ENCODE results near the gene UAP1L1. TPM values are rescaled to one million over a fixed set of nuclear protein-coding genes. Genes with fewer than 3 reads are reported as not detected.

UAP1L1 gene
- total RNA-seq, 1 experiment from 2014 or later: 6.6 TPM

- H3K9me3 Mint-ChIP-seq: no peaks in the 10 kb centered on the region
- no peaks in the 10 kb centered on the region for H3K79me1 ChIP-seq (ENCODE audit: insufficient read depth, low read depth, low read length, poor library complexity, severe bottlenecking)
- H3K14ac ChIP-seq (ENCODE audit: insufficient read depth, low read length): no peak overlapping the region
- no peak overlapping the region for H3K27ac Mint-ChIP-seq
- H2BK20ac ChIP-seq (ENCODE audit: low read depth, low read length, poor library complexity, severe bottlenecking): no peak overlapping the region
- H3K4me3 Mint-ChIP-seq: no peak overlapping the region
- no peak overlapping the region for H2BK15ac ChIP-seq (ENCODE audit: low read depth, low read length)
- no peak overlapping the region for H4K8ac ChIP-seq (replicated peaks; ENCODE audit: insufficient read length, low read depth, low read length)
- no peaks in the 10 kb centered on the region for H3K23me2 ChIP-seq (ENCODE audit: insufficient read length, low read depth, low read length, poor library complexity, severe bottlenecking)
- H3K4ac ChIP-seq (ENCODE audit: low read depth, low read length): no peak overlapping the region
- no peak overlapping the region for H2AK5ac ChIP-seq (ENCODE audit: insufficient read length, low read length)
- no peak overlapping the region for H3K56ac ChIP-seq (ENCODE audit: insufficient read length, low read depth, low read length)
- H3K4me1 ChIP-seq (ENCODE audit: insufficient read depth, low read length): peaks cover 4% of the 10 kb centered on the region; the same call in 1 of the 2 replicates
- no peak for TF ChIP-seq CTCF (conservative IDR thresholded peaks at IDR 0.05)
- H3K4me2 ChIP-seq (ENCODE audit: insufficient read depth, insufficient read length, low read length): no peak overlapping the region
- no peak overlapping the region for H3T11ph ChIP-seq (ENCODE audit: low read length)
- H3K4me1 Mint-ChIP-seq: peaks cover 13 to 22% of the 10 kb centered on the region in 2 experiments
- no peak overlapping the region for H2BK5ac ChIP-seq (ENCODE audit: insufficient read length, low read length)
- H4K91ac ChIP-seq (ENCODE audit: insufficient read length, low read depth, low read length): no peak overlapping the region
- H4K5ac ChIP-seq (ENCODE audit: insufficient read length, low read depth, low read length): no peak overlapping the region
- H3K36me3 Mint-ChIP-seq (ENCODE audit: insufficient read depth in 1 of 3, low read depth in 3 of 3): peaks cover 0 to 5% (median 4%) of the 10 kb centered on the region in 3 experiments; a peak in 4 of 7 replicates
- DNase-seq: no peak
- no peak overlapping the region for H3K23ac ChIP-seq (ENCODE audit: insufficient read length, low read depth, low read length)
- H3K27me3 Mint-ChIP-seq (ENCODE audit: low read depth): peaks cover 2% of the 10 kb centered on the region; the same call in 1 of the 2 replicates
- WGBS (ENCODE audit: extremely low coverage, insufficient read length, low lambda C conversion rate): no CpG with 5 or more reads among the region's 26 CpGs
- no peak overlapping the region for H2BK12ac ChIP-seq (ENCODE audit: insufficient read length, low read depth, low read length)
- H3K27ac ChIP-seq (ENCODE audit: insufficient read length, low read depth, low read length): no peak overlapping the region
- no peak overlapping the region for H2BK120ac ChIP-seq (ENCODE audit: low read depth, low read length, poor library complexity, severe bottlenecking)
- no peak overlapping the region for H3K9ac ChIP-seq (ENCODE audit: extremely low read depth, insufficient read length, low read length)
- H4K20me1 ChIP-seq (ENCODE audit: control insufficient read depth, insufficient read depth, insufficient read length): peaks cover 4% of the 10 kb centered on the region
- H3K18ac ChIP-seq (ENCODE audit: insufficient read length, low read depth, low read length): no peak overlapping the region
- H2AFZ ChIP-seq (ENCODE audit: low read length): no peak overlapping the region
- H3K79me2 ChIP-seq (ENCODE audit: insufficient read depth, low read length): no peaks in the 10 kb centered on the region
- no peaks in the 10 kb centered on the region for H3K9me3 ChIP-seq (ENCODE audit: control insufficient read depth, low read depth, low read length)
- no peaks in the 10 kb centered on the region for H3K27me3 ChIP-seq (ENCODE audit: insufficient read depth, low read length)
These were observed 11.0 kb upstream of the UAP1L1 start for GRCh38 chr9:137066096-137066861.

All from H9 (cell line).